IMR-90 (cell line): ENCODE results near the gene MROH2B. TPM values are rescaled to one million over a fixed set of nuclear protein-coding genes. Genes with fewer than 3 reads are reported as not detected.

Experiments used
- ATAC-seq: fragments of 200-7000 bp; cut with Tn5 transposase; 2 replicates; pipeline ENCODE4 v1.9.1; 2020; ENCODE audit warnings: low read depth, mild to moderate bottlenecking, moderate library complexity
- BruUV-seq: library from RNA; stranded (reverse); fragments of 400-500 nt; replicated peaks from 2 replicates; lab custom pipeline; 2021; lab: Mats Ljungman, UMichigan
- CTCF ChIA-PET: fragments of 300-600 bp; formaldehyde crosslinking; extraction: SDS; loops from one replicate; lab custom pipeline; 2021; ENCODE audit warnings: antibody characterized with exemption; lab: Yijun Ruan, JAX
- POLR2A ChIA-PET: fragments of 300-600 bp; sonication (Branson Sonifier 250); formaldehyde crosslinking; loops from one replicate; lab custom pipeline; 2022; ENCODE audit warnings: antibody characterized with exemption; ENCODE audit not compliant: unreplicated experiment; lab: Charles Lee
- DNase-seq: peaks from one replicate; pipeline ENCODE4 v3.0.0; 2013
- H2AFZ ChIP-seq: replicated peaks from 2 replicates; pipeline ENCODE3; 2013; ENCODE audit warnings: low read length, mild to moderate bottlenecking; ENCODE audit not compliant: poor library complexity
- H2AK5ac ChIP-seq: 2 replicates; pipeline ENCODE4 v1.6.1; 2013; ENCODE audit warnings: low read depth, low read length, inconsistent platforms
- H2AK9ac ChIP-seq: replicated peaks from 2 replicates; pipeline ENCODE3; 2013; ENCODE audit warnings: mild to moderate bottlenecking, low read depth, low read length, moderate library complexity; ENCODE audit not compliant: poor library complexity
- H2BK120ac ChIP-seq: 2 replicates; pipeline ENCODE4 v1.6.1; 2013; ENCODE audit warnings: low read depth, low read length, inconsistent platforms
- H2BK15ac ChIP-seq: 3 replicates; pipeline ENCODE4 v1.6.1; 2013; ENCODE audit warnings: low read depth, low read length, inconsistent platforms
- H2BK20ac ChIP-seq: 2 replicates; pipeline ENCODE4 v1.6.1; 2013; ENCODE audit warnings: low read depth, mild to moderate bottlenecking, inconsistent platforms, low read length, moderate library complexity
- H2BK5ac ChIP-seq: 2 replicates; pipeline ENCODE4 v1.6.1; 2013; ENCODE audit warnings: mild to moderate bottlenecking, low read depth, low read length, inconsistent platforms; ENCODE audit not compliant: poor library complexity, severe bottlenecking
- H3K14ac ChIP-seq: replicated peaks from 2 replicates; pipeline ENCODE4 v1.6.1; 2013; ENCODE audit warnings: low read depth, low read length, inconsistent platforms
- H3K18ac ChIP-seq: 2 replicates; pipeline ENCODE4 v1.6.1; 2013; ENCODE audit warnings: low read depth, low read length, control low read depth
- H3K23ac ChIP-seq: 2 replicates; pipeline ENCODE4 v1.6.1; 2013; ENCODE audit warnings: low read depth, low read length, inconsistent platforms
- H3K27ac ChIP-seq: 2 replicates; pipeline ENCODE4 v1.5.1; 2013; ENCODE audit warnings: mild to moderate bottlenecking, control low read depth, low read length; ENCODE audit not compliant: insufficient read depth
- H3K27me3 ChIP-seq: 2 replicates; pipeline ENCODE4 v1.6.1; 2013; ENCODE audit warnings: low read length; ENCODE audit not compliant: control insufficient read depth, insufficient read depth
- H3K36me3 ChIP-seq: 2 replicates; pipeline ENCODE4 v1.6.1; 2013; ENCODE audit warnings: low read length, mixed read lengths; ENCODE audit not compliant: control insufficient read depth, insufficient read depth
- H3K4ac ChIP-seq: 2 replicates; pipeline ENCODE4 v1.6.1; 2013; ENCODE audit warnings: low read depth, low read length, inconsistent platforms
- H3K4me1 ChIP-seq: 2 replicates; pipeline ENCODE4 v1.6.1; 2013; ENCODE audit warnings: low read length, mixed read lengths; ENCODE audit not compliant: control insufficient read depth, insufficient read depth
- H3K4me2 ChIP-seq: 2 replicates; pipeline ENCODE4 v1.6.1; 2013; ENCODE audit warnings: low read depth, mild to moderate bottlenecking, control low read depth, low read length, moderate library complexity
- H3K4me3 ChIP-seq: 2 replicates; pipeline ENCODE4 v1.5.1; 2013; ENCODE audit warnings: low read depth, mild to moderate bottlenecking, control low read depth, low read length, moderate library complexity; ENCODE audit not compliant: insufficient read depth
- H3K56ac ChIP-seq: 2 replicates; pipeline ENCODE4 v1.6.1; 2013; ENCODE audit warnings: low read length, inconsistent platforms; ENCODE audit not compliant: insufficient read depth; ENCODE audit errors: extremely low read depth
- H3K79me1 ChIP-seq, 2 experiments: 2 replicates each; pipeline ENCODE4 v1.6.1; 2013; ENCODE audit warnings: low read length in 2 of 2, inconsistent platforms in 1 of 2, low read depth in 1 of 2
- H3K9ac ChIP-seq: 2 replicates; pipeline ENCODE4 v1.6.1; 2013; ENCODE audit warnings: low read depth, low read length, control low read depth
- H3K9me1 ChIP-seq: 2 replicates; pipeline ENCODE4 v1.6.1; 2013; ENCODE audit warnings: low read length, inconsistent platforms; ENCODE audit not compliant: insufficient read depth
- H3K9me3 ChIP-seq: 2 replicates; pipeline ENCODE4 v1.6.1; 2013; ENCODE audit warnings: low read length; ENCODE audit not compliant: control insufficient read depth, insufficient read depth
- H4K20me1 ChIP-seq: 2 replicates; pipeline ENCODE4 v1.6.1; 2013; ENCODE audit warnings: low read length, inconsistent platforms; ENCODE audit not compliant: insufficient read depth
- H4K5ac ChIP-seq: 2 replicates; pipeline ENCODE4 v1.6.1; 2013; ENCODE audit warnings: mild to moderate bottlenecking, low read depth, low read length, control low read depth
- H4K8ac ChIP-seq, 2 experiments: 2 replicates each; pipeline ENCODE4 v1.6.1; 2013; ENCODE audit warnings: low read depth in 2 of 2, low read length in 2 of 2, control low read depth in 1 of 2, inconsistent platforms in 1 of 2
- H4K91ac ChIP-seq: 2 replicates; pipeline ENCODE4 v1.6.1; 2013; ENCODE audit warnings: low read depth, low read length, inconsistent platforms; ENCODE audit not compliant: insufficient read depth
- CHD1 ChIP-seq: IDR thresholded peaks from 2 replicates; pipeline ENCODE4 v1.6.1; 2012; ENCODE audit warnings: low read depth, low read length, improper control_type of control experiment
- FOS ChIP-seq: fragments of 150-350 bp; IDR thresholded peaks from 2 replicates; pipeline ENCODE4 v1.6.1; 2016; ENCODE audit warnings: low read depth, low read length
- MAFK ChIP-seq: IDR thresholded peaks from 2 replicates; pipeline ENCODE4 v1.6.1; 2012; ENCODE audit warnings: low read depth, low read length, improper control_type of control experiment
- MXI1 ChIP-seq: IDR thresholded peaks from 2 replicates; pipeline ENCODE4 v1.6.1; 2012; ENCODE audit warnings: low read depth, mild to moderate bottlenecking, low read length, moderate library complexity, borderline replicate concordance
- NFE2L2 ChIP-seq: fragments of 150-350 bp; IDR thresholded peaks from 2 replicates; pipeline ENCODE4 v1.6.1; 2016; ENCODE audit warnings: low read depth, mild to moderate bottlenecking, low read length
- POLR2A ChIP-seq: IDR thresholded peaks from 2 replicates; pipeline ENCODE4 v1.6.1; 2012; ENCODE audit warnings: mild to moderate bottlenecking, low read depth, low read length
- RFX5 ChIP-seq: IDR thresholded peaks from 2 replicates; pipeline ENCODE4 v1.8.0; 2012; ENCODE audit warnings: low read depth, mild to moderate bottlenecking, low read length, moderate library complexity
- dilution Hi-C: fragments of 300-500 bp; cut with HindIII; formaldehyde crosslinking; loops from one replicate; pipeline ENCODE4 v1.14.3; 2018; ENCODE audit warnings: low sequenced_read_pairs; ENCODE audit not compliant: unreplicated experiment
- in situ Hi-C: fragments of 300-500 bp; cut with MboI; formaldehyde crosslinking; loops from 3 replicates; pipeline ENCODE4 v1.14.3; 2019; ENCODE audit warnings: low sequenced_read_pairs, inconsistent platforms, mixed read lengths
- intact Hi-C: fragments of 100-400 bp; cut with micrococcal nuclease; formaldehyde crosslinking; loops from 2 replicates; pipeline ENCODE4 v1.10.0; 2022
- polyA plus RNA-seq, 3 experiments: library from polyadenylated mRNA; depleted of rRNA; stranded (reverse); fragments of >200 nt; gene quantifications; 2 replicates each; pipeline ENCODE4 v1.2.3, GENCODE V29; 2012; ENCODE audit warnings: low replicate concordance in 1 of 3
- total RNA-seq: library from RNA; depleted of rRNA; stranded (reverse); fragments of >200 nt; gene quantifications from 2 replicates; pipeline ENCODE4 v1.2.3, GENCODE V29; 2012
- TF ChIP-seq, protein P1 (sequence below): fragments of 150-350 bp; IDR thresholded peaks from 2 replicates; pipeline ENCODE4 v1.6.1; 2016; ENCODE audit warnings: low read depth, mild to moderate bottlenecking, low read length, moderate library complexity, borderline replicate concordance
- TF ChIP-seq, protein P2 (sequence below): fragments of 150-350 bp; IDR thresholded peaks from 2 replicates; pipeline ENCODE4 v1.6.1; 2017; ENCODE audit warnings: mild to moderate bottlenecking, antibody characterized with exemption, low read length, low read depth

The MROH2B gene
- total and polyA plus RNA-seq, 2 of the 4 experiments (the other 2 are of a cell fraction), result not detected

DNA sequence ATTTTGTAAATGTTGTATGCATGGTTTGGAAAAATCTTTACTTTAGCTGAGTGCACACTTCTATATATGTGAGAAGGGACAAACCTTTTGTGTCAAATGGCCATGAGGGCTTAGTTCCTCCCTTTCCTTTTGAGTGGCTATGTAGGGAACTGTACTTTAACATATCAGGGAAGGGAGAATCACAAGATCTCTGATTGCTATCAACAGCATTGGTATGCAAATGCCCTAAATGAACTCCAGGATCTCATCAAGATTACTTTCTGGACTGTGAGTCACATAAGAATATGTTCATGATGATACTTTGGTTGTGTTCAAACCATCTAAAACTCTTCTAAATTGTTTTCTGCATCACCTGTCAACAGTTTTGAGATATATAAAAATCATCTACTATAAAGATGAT lies 31.2 kb upstream of the MROH2B start:
- H2AK5ac ChIP-seq, result no peak overlapping the region
- no peaks in the 10 kb centered on the region for H4K20me1 ChIP-seq
- 0 out of 2 replicates have a peak overlapping the region, but pooled peaks have one; percentile 36 for H3K14ac ChIP-seq
- POLR2A ChIA-PET, result no interaction called here
- no peak overlapping the region for H2BK5ac ChIP-seq
- in situ Hi-C loops, result no loop called here
- H3K4ac ChIP-seq, result no peak overlapping the region
- no peak overlapping the region for H3K4me2 ChIP-seq
- H3K9ac ChIP-seq, result no peak overlapping the region
- no peaks in the 10 kb centered on the region for H3K36me3 ChIP-seq
- H3K9me1 ChIP-seq, result no peaks in the 10 kb centered on the region
- H4K91ac ChIP-seq, result no peak overlapping the region
- no peaks in the 10 kb centered on the region for H3K79me1 ChIP-seq
- H3K56ac ChIP-seq, result no peak overlapping the region
- H3K27ac ChIP-seq, result no peak overlapping the region
- no peak for TF ChIP-seq FOS
- TF ChIP-seq RFX5, result no peak
- TF ChIP-seq CHD1, result no peak
- TF ChIP-seq POLR2A, result no peak
- TF ChIP-seq, protein P1, sequence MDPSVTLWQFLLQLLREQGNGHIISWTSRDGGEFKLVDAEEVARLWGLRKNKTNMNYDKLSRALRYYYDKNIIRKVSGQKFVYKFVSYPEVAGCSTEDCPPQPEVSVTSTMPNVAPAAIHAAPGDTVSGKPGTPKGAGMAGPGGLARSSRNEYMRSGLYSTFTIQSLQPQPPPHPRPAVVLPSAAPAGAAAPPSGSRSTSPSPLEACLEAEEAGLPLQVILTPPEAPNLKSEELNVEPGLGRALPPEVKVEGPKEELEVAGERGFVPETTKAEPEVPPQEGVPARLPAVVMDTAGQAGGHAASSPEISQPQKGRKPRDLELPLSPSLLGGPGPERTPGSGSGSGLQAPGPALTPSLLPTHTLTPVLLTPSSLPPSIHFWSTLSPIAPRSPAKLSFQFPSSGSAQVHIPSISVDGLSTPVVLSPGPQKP, result no peak
- no peak for TF ChIP-seq NFE2L2
- TF ChIP-seq, protein P2, sequence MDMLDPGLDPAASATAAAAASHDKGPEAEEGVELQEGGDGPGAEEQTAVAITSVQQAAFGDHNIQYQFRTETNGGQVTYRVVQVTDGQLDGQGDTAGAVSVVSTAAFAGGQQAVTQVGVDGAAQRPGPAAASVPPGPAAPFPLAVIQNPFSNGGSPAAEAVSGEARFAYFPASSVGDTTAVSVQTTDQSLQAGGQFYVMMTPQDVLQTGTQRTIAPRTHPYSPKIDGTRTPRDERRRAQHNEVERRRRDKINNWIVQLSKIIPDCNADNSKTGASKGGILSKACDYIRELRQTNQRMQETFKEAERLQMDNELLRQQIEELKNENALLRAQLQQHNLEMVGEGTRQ, result no peak
- TF ChIP-seq MXI1, result no peak
- TF ChIP-seq MAFK, result no peak
- no peak overlapping the region for H4K5ac ChIP-seq
- H2BK20ac ChIP-seq, result no peak overlapping the region
- no TSS peak for BruUV-seq
- no peak overlapping the region; the same call in 2 of the 3 replicates for H2BK15ac ChIP-seq
- H2BK120ac ChIP-seq, result no peak overlapping the region
- H2AFZ ChIP-seq, result no peak overlapping the region
- H4K8ac ChIP-seq, result no peak overlapping the region
- H3K27me3 ChIP-seq, result no peaks in the 10 kb centered on the region
- CTCF ChIA-PET, result no interaction called here
- no peak overlapping the region for H3K18ac ChIP-seq
- no peak overlapping the region; the same call in 1 of the 2 replicates for H3K23ac ChIP-seq
- no peaks in the 10 kb centered on the region for H3K9me3 ChIP-seq
- ATAC-seq, result no peak
- H3K4me1 ChIP-seq, result no peaks in the 10 kb centered on the region
- DNase-seq, result no peak
- intact Hi-C loops, result no loop called here
- dilution Hi-C loops, result no loop called here
- H3K4me3 ChIP-seq, result no peak overlapping the region
- H2AK9ac ChIP-seq, result no peak overlapping the region
